Epithelial cell of proximal tubule (primary cell): ENCODE measurements around the gene COL20A1. TPM values are rescaled to one million over a fixed set of nuclear protein-coding genes. Genes with fewer than 3 reads are reported as not detected.

Source experiments
- DNase-seq: peaks from one replicate; pipeline ENCODE4 v3.0.0-alpha.2; 2011; ENCODE audit warnings: low read depth
- H3K4me3 ChIP-seq: 2 replicates; pipeline ENCODE4 v1.5.1; 2011; ENCODE audit warnings: low read depth, mild to moderate bottlenecking, low read length
- total RNA-seq: library from RNA; depleted of rRNA; stranded (reverse); fragments of >200 nt; gene quantifications from 2 replicates; pipeline ENCODE4 v1.2.3, GENCODE V29; 2015
- TF ChIP-seq, protein P1 (sequence below): conservative IDR thresholded peaks from 2 replicates; pipeline ENCODE4 v1.5.1; 2012; ENCODE audit warnings: low read depth, mild to moderate bottlenecking, low read length

The COL20A1 gene
- total RNA-seq, 1 donor from 2014 or later = not detected

DNA sequence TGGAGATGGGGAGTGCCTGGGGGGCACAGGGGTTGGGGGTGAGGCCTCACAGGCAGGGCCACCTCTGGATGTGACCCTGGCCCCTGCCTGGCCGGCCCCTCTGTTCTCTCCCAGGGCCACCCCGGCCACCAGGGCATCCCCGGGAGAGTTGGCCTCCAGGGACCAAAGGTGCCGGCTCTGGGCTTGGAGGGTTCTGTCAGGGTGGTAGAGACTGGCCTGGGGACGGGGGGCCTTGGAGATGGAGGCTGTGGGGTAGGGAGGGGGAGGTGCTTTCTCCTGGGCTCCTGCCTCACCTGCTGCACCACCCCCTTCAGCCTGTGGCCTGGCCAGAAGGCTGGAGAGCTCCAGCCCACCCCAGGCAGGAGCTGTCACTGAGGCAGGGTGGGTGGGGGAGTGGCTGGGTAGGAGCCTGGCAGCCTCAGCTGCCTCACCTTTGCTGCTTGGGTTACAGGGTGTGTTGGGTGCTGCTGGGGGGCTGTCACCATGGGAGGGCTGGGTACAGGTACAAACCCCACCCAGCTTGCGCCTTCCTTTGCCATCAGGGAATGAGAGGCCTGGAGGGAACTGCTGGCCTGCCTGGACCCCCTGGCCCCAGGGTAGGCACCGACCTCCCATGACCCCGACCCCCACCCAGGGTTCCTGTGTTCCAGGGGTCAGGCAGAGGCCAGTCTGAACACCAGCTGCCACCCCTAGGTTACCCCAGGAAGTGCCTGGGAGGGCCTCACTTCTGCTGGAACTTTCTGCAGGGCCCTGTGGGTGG, 32.7 kb downstream of the COL20A1 start:
- TF ChIP-seq, protein P1, sequence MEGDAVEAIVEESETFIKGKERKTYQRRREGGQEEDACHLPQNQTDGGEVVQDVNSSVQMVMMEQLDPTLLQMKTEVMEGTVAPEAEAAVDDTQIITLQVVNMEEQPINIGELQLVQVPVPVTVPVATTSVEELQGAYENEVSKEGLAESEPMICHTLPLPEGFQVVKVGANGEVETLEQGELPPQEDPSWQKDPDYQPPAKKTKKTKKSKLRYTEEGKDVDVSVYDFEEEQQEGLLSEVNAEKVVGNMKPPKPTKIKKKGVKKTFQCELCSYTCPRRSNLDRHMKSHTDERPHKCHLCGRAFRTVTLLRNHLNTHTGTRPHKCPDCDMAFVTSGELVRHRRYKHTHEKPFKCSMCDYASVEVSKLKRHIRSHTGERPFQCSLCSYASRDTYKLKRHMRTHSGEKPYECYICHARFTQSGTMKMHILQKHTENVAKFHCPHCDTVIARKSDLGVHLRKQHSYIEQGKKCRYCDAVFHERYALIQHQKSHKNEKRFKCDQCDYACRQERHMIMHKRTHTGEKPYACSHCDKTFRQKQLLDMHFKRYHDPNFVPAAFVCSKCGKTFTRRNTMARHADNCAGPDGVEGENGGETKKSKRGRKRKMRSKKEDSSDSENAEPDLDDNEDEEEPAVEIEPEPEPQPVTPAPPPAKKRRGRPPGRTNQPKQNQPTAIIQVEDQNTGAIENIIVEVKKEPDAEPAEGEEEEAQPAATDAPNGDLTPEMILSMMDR = no peak
- no peak for DNase-seq
- H3K4me3 ChIP-seq = no peak overlapping the region

GRCh38 chr20:63326314-63327230, 33.6 kb downstream of the COL20A1 start:
- TF ChIP-seq, protein P1 = no peak
- H3K4me3 ChIP-seq = no peak overlapping the region
- no peak for DNase-seq

DNA sequence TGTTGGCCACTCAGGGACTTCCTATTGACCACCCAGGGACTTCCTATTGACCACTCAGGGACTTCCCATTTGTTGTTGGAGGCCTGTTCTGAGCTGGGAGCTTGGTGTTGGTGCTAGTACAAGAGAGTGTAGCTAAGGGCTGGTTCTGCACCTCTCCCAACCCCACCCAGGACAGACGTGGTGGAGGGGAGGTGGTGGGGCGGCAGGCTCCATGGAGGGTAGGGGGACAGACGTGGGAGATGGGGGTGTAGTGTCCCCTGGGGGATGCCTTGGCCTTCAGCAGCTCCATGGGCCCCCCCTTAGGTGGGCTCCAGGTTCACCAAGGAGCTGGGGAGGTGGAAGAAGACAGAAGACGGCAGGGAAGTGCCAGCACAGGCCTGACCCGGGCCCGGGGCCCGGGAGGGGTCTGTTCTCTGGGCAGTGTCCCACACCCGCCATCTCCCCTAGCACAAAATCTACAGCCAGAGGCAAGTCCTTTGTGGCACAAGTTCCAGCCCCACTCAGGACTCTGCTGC, 34.3 kb downstream of the COL20A1 start:
- TF ChIP-seq, protein P1 = no peak
- DNase-seq = no peak
- H3K4me3 ChIP-seq = no peak overlapping the region

GRCh38 chr20:63328026-63328700, 35.2 kb downstream of the COL20A1 start:
- TF ChIP-seq, protein P1 = no peak
- H3K4me3 ChIP-seq = no peak overlapping the region
- no peak for DNase-seq

DNA sequence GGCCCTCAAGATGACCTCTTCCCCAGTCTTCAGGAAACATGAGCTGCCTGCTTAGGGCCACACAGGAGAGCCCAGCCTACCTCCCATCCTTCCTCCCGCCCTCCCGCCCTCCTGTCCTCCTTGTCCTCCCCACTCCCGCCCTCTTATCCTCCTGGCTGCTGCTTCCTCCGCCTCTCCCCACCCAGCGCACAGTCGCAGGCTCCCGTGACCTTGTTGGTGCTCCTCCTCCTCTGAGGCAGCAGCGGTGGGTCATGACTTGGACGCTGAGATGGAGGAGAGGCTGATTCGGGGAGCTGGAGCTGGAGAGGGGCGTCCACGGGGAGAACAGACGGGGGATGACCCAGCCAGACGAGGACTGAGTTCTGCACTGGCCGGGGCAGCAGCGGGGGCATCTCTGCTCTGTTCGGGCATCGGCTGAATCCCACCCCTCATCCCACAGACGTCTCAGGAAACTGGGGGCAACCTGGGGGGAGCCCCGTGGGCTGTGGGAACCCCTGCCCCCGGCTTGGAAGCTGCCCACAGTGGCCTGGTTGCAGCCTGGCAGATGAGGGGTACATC, 35.8 kb downstream of the COL20A1 start:
- no peak overlapping the region for H3K4me3 ChIP-seq
- TF ChIP-seq, protein P1 = no peak
- DNase-seq = no peak

DNA sequence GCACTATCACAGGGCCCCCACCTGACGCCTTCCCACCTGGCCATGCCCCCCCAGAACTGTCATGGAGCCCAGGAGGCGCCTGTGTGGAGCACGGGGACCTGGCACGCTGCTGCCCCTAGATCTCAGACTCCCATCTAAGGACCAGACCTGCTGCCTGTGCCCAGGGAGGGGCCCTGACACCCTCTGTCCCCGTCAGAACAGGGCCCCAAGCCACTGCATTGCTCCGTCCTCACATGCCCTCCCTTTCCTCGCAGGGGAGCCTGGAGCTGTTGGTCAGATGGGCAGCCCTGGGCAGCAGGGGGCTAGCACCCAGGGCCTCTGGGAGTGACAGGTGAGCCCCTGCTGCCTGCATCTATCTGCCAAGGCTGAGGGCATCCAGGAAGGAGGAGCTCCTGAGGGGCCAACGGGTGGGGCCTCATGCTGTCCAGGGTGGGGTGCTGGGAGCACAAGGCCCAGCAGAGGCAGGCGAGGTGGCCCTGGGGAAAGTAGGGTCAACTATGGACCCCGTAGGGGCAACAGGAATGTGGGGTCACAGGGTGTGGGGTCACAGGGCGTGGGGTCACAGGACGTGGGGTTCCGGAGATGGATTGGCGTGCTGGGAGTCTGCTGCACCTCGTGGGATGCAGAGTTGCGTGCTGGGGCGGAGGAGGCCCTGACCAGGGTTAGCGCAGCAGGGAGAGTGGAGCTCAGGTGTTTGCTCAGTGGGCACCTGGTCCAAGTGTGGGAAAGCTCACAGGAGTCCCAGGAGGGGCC, 36.5 kb downstream of the COL20A1 start:
- no peak for DNase-seq
- no peak overlapping the region for H3K4me3 ChIP-seq
- TF ChIP-seq, protein P1 = no peak
